ENCODE measurements around the gene RIPK3. TPM values are rescaled to one million over a fixed set of nuclear protein-coding genes. Genes with fewer than 3 reads are reported as not detected.
A peak's percentile ranks its signal among the peaks of the same experiment; 100 is the strongest.
"Not testable (repeated sequence)": the region's sequence is repeated elsewhere in the genome, so short reads cannot be mapped to it uniquely, and the experiment has no call there.

RIPK3 gene
- total and polyA plus RNA-seq, 8 donors, result 6.4 to 42.6 (median 13.5) TPM

GRCh38 chr14:24329073-24329663 lies 10.6 kb downstream of the RIPK3 start:
- H3K4me1 ChIP-seq, result peaks cover 25 to 65% (median 32%) of the 10 kb centered on the region in 4 donors
- 81 to 88% (median 87%) methylated on average over 7 to 12 of the region's 12 CpGs for WGBS, 5 donors
- no peak for TF ChIP-seq CTCF (IDR thresholded peaks at IDR 0.05)
- TF ChIP-seq EP300 (IDR thresholded peaks at IDR 0.05), result no peak
- TF ChIP-seq POLR2AphosphoS5 (IDR thresholded peaks at IDR 0.05), result no peak
- no peak for TF ChIP-seq POLR2A (IDR thresholded peaks at IDR 0.05)
- no peaks in the 10 kb centered on the region for H3K36me3 ChIP-seq
- no peaks in the 10 kb centered on the region for H3K9me3 ChIP-seq
- peaks cover 0 to 11% (median 4%) of the 10 kb centered on the region in 3 donors for H3K27me3 ChIP-seq
- no peak overlapping the region for H3K4me3 ChIP-seq
- DNase-seq, result no peak
- H3K27ac ChIP-seq, result peak overlapping the region in 4 of 5 donors; percentile 1 to 50 (median 43)
- intact Hi-C loops (cut with DNase I; ENCODE audit: low total_unique reads), result no loop called here

GRCh38 chr14:24327914-24328313 lies 11.9 kb downstream of the RIPK3 start:
- peak in 5 of 7 experiments; percentile 56 to 67 (median 65) for TF ChIP-seq CTCF (IDR thresholded peaks at IDR 0.05)
- H3K4me1 ChIP-seq, result peaks cover 13 to 53% (median 20%) of the 10 kb centered on the region in 4 donors
- H3K27ac ChIP-seq, result peak overlapping the region in 1 of 5 donors; percentile 42
- intact Hi-C loops (cut with DNase I; ENCODE audit: low total_unique reads); H3K27me3 ChIP-seq; H3K9me3 ChIP-seq; H3K4me3 ChIP-seq; H3K36me3 ChIP-seq: not testable (repeated sequence)
- peak in 1 of 2 donors; percentile 69 for DNase-seq
- WGBS, 5 donors, result 3 to 15% (median 5%) methylated on average over 7 to 9 of the region's 9 CpGs

- Histone ChIP-seq H3K9me3 (no peaks in the 10 kb centered on the region), H3K27me3 (no peaks in the 10 kb centered on the region), H3K36me3 (no peaks in the 10 kb centered on the region), H3K4me1 (peaks cover 7 to 47% (median 14%) of the 10 kb centered on the region in 4 donors), H3K4me3 (no peak overlapping the region), H3K27ac (peak overlapping the region in 1 of 5 donors; percentile 42)
- TF ChIP-seq POLR2A (IDR thresholded peaks at IDR 0.05), result no peak
- DNase-seq, result no peak
- WGBS, 5 donors, result 70 to 92% (median 83%) methylated on average over 2 of the region's 2 CpGs
- intact Hi-C loops (cut with DNase I; ENCODE audit: low total_unique reads), result no loop called here
These were observed 12.5 kb downstream of the RIPK3 start for GRCh38 chr14:24327303-24327702.

- 79 to 89% (median 83%) methylated on average over 8 to 9 of the region's 9 CpGs for WGBS, 5 donors
- no peak for DNase-seq
- H3K27me3 ChIP-seq, result no peaks in the 10 kb centered on the region
- TF ChIP-seq POLR2AphosphoS5 (IDR thresholded peaks at IDR 0.05) (no peak), POLR2A (IDR thresholded peaks at IDR 0.05) (no peak), EP300 (IDR thresholded peaks at IDR 0.05) (no peak), CTCF (IDR thresholded peaks at IDR 0.05) (no peak)
- H3K4me1 ChIP-seq, result peaks cover 0 to 35% (median 4%) of the 10 kb centered on the region in 4 donors
- no peak overlapping the region for H3K27ac ChIP-seq
- no peaks in the 10 kb centered on the region for H3K9me3 ChIP-seq
- intact Hi-C loops (cut with DNase I; ENCODE audit: low total_unique reads), result no loop called here
- H3K36me3 ChIP-seq, result peaks cover 0 to 5% (median 0%) of the 10 kb centered on the region in 4 donors
- no peak overlapping the region for H3K4me3 ChIP-seq
These were observed 13.8 kb downstream of the RIPK3 start for GRCh38 chr14:24325963-24326362.

GRCh38 chr14:24325041-24325530 lies 14.7 kb downstream of the RIPK3 start:
- H3K4me3 ChIP-seq, result no peak overlapping the region
- intact Hi-C loops (cut with DNase I; ENCODE audit: low total_unique reads), result no loop called here
- DNase-seq, result no peak
- TF ChIP-seq POLR2AphosphoS5 (IDR thresholded peaks at IDR 0.05) (no peak), POLR2A (IDR thresholded peaks at IDR 0.05) (no peak), EP300 (IDR thresholded peaks at IDR 0.05) (no peak), CTCF (IDR thresholded peaks at IDR 0.05) (no peak)
- WGBS, 5 donors, result 78 to 83% (median 80%) methylated on average over 5 of the region's 5 CpGs
- H3K9me3 ChIP-seq, result no peaks in the 10 kb centered on the region
- no peak overlapping the region for H3K27ac ChIP-seq
- peaks cover 0 to 5% (median 0%) of the 10 kb centered on the region in 4 donors for H3K36me3 ChIP-seq
- H3K27me3 ChIP-seq, result no peaks in the 10 kb centered on the region
- H3K4me1 ChIP-seq, result peaks cover 0 to 31% (median 4%) of the 10 kb centered on the region in 4 donors
